Activated B cell treated with CpG ODN at 0.5 μM for 24 hours (primary cell): ENCODE results near the gene HLTF. TPM values are rescaled to one million over a fixed set of nuclear protein-coding genes. Genes with fewer than 3 reads are reported as not detected.
"Not testable (repeated sequence)": the region's sequence is repeated elsewhere in the genome, so short reads cannot be mapped to it uniquely, and the experiment has no call there.

Experiments used
- ATAC-seq: fragments of 200-7000 bp; cut with Tn5 transposase; one replicate; pipeline ENCODE4 v1.10.0; 2021; ENCODE audit warnings: low read depth, mild to moderate bottlenecking, moderate library complexity
- CTCF ChIA-PET: fragments of 350-600 bp; sonication (Branson Sonifier 250); formaldehyde crosslinking; loops from one replicate; lab custom pipeline; 2021; ENCODE audit warnings: antibody characterized with exemption; lab: Charles Lee
- POLR2A ChIA-PET: fragments of 350-600 bp; sonication (Branson Sonifier 250); formaldehyde crosslinking; loops from one replicate; lab custom pipeline; 2021; ENCODE audit warnings: antibody characterized with exemption; lab: Charles Lee
- DNase-seq: peaks from one replicate; pipeline ENCODE4 v3.0.0; 2022
- H3K27ac Mint-ChIP-seq: one replicate; pipeline ENCODE4 v1.8.0; 2020; ENCODE audit warnings: mixed read lengths
- H3K27me3 Mint-ChIP-seq: one replicate; pipeline ENCODE4 v1.8.0; 2021; ENCODE audit warnings: mixed read lengths
- H3K36me3 Mint-ChIP-seq: one replicate; pipeline ENCODE4 v1.8.0; 2021; ENCODE audit warnings: low read depth, mixed read lengths
- H3K4me1 Mint-ChIP-seq: one replicate; pipeline ENCODE4 v1.8.0; 2021; ENCODE audit warnings: mixed read lengths
- H3K4me3 Mint-ChIP-seq: one replicate; pipeline ENCODE4 v1.8.0; 2020; ENCODE audit warnings: mild to moderate bottlenecking, mixed read lengths
- H3K9me3 Mint-ChIP-seq: one replicate; pipeline ENCODE4 v1.8.0; 2020; ENCODE audit warnings: mixed read lengths
- CTCF ChIP-seq: fragments of 200-600 bp; IDR thresholded peaks from one replicate; pipeline ENCODE4 v1.8.0; 2022; ENCODE audit warnings: antibody characterized with exemption, mild to moderate bottlenecking
- intact Hi-C: fragments of 100-400 bp; cut with micrococcal nuclease; formaldehyde crosslinking; loops from one replicate; pipeline ENCODE4 v1.15.1; 2024
- total RNA-seq: library from RNA; stranded (reverse); gene quantifications from 2 replicates; pipeline ENCODE4 v1.2.3, GENCODE V29; 2022

The HLTF gene
- total RNA-seq, 1 donor from 2014 or later = 16.4 TPM

- H3K4me3 Mint-ChIP-seq = peak within 1 kb of the TSS; percentile 84
- H3K27me3 Mint-ChIP-seq = no peaks in the 10 kb centered on the region
- peaks cover 18% of the 10 kb centered on the region for H3K36me3 Mint-ChIP-seq
- H3K4me1 Mint-ChIP-seq = peaks cover 21% of the 10 kb centered on the region
- no peak for TF ChIP-seq CTCF
- intact Hi-C loops = loop anchor here (1.0 to 5.0 kb wide), 7 partner anchors 95 to 1416 kb away; partner anchors contain the start of genes COMMD2, HLTF, HPS3 and TSC22D2
- peak within 1 kb of the TSS; percentile 69 for H3K27ac Mint-ChIP-seq
- ChIA-PET CTCF (interaction anchor here (1.0 kb wide), 1 partner anchor 36 kb away, joined by 3 read pairs; no protein-coding TSS in a partner anchor), POLR2A (interaction anchor here (0.5 to 1.8 kb wide), 9 partner anchors 9 to 1417 kb away, joined by 3 to 8 read pairs (median 4); partner anchors contain the start of genes COMMD2, HPS3 and TSC22D2)
- no peaks in the 10 kb centered on the region for H3K9me3 Mint-ChIP-seq
- peak; percentile 72 for DNase-seq
- peak; percentile 91 for ATAC-seq
Measured at GRCh38 chr3:148991219-148992026, 94.9 kb downstream of the HLTF start, which contains the start of gene GYG1. TSS of gene GYG1 (plus strand) at chr3:148991540. CDS start at chr3:148991641, 101 bp downstream.

- no peak overlapping the region for H3K27ac Mint-ChIP-seq
- CTCF ChIA-PET = no interaction called here
- peak overlapping the region; percentile 39 for H3K4me3 Mint-ChIP-seq
- DNase-seq (no peak), ATAC-seq (no peak)
- POLR2A ChIA-PET = no interaction called here
- peaks cover 6% of the 10 kb centered on the region for H3K36me3 Mint-ChIP-seq
- peaks cover 21% of the 10 kb centered on the region for H3K4me1 Mint-ChIP-seq
- no peak for TF ChIP-seq CTCF
- intact Hi-C loops = loop anchor here (2.0 to 5.0 kb wide), 4 partner anchors 131 to 1417 kb away; partner anchors contain the start of genes COMMD2 and TSC22D2
- no peaks in the 10 kb centered on the region for H3K9me3 Mint-ChIP-seq
- H3K27me3 Mint-ChIP-seq = peaks cover 3% of the 10 kb centered on the region
Measured at GRCh38 chr3:148990236-148990635, 96.1 kb downstream of the HLTF start.

- H3K9me3 Mint-ChIP-seq, DNase-seq, H3K27ac Mint-ChIP-seq, H3K36me3 Mint-ChIP-seq, CTCF ChIA-PET, H3K4me3 Mint-ChIP-seq, ATAC-seq, intact Hi-C loops, POLR2A ChIA-PET: not testable (repeated sequence)
- Mint-ChIP-seq H3K27me3 (peaks cover 12% of the 10 kb centered on the region), H3K4me1 (peaks cover 14% of the 10 kb centered on the region)
Measured at GRCh38 chr3:148987551-148987950, 98.8 kb downstream of the HLTF start.

GRCh38 chr3:148981273-148981672 is 105.1 kb downstream of the HLTF start:
- ATAC-seq (no peak), DNase-seq (no peak)
- Mint-ChIP-seq H3K36me3 (no peaks in the 10 kb centered on the region), H3K27ac (no peak overlapping the region), H3K4me1 (no peaks in the 10 kb centered on the region), H3K9me3 (no peaks in the 10 kb centered on the region), H3K4me3 (no peak overlapping the region), H3K27me3 (peaks cover 20% of the 10 kb centered on the region)
- TF ChIP-seq CTCF = no peak
- ChIA-PET POLR2A (no interaction called here), CTCF (no interaction called here)
- intact Hi-C loops = no loop called here

Other genes with a start within 250 kb of the HLTF start
- not detected in 2 replicates for gene CPA3, start 221.2 kb downstream of the HLTF start, total RNA-seq
- gene GYG1, start 95.0 kb downstream of the HLTF start, total RNA-seq = 20.2 and 21.8 TPM in 2 replicates
- gene HPS3, start 43.1 kb upstream of the HLTF start, total RNA-seq = 30.1 and 30.5 TPM in 2 replicates
- gene CP, start 135.3 kb upstream of the HLTF start, total RNA-seq = not detected in 2 replicates
- gene TM4SF18, start 247.1 kb upstream of the HLTF start, total RNA-seq = not detected in 2 replicates